HG03280 (cell line): Measurements from ENCODE around the gene PLA2G4A.
A peak's percentile ranks its signal among the peaks of the same experiment; 100 is the strongest.

Experiments used
- ATAC-seq: cut with Tn5 transposase; IDR thresholded peaks from one replicate; pipeline ENCODE4 v1.9.1; 2021; ENCODE audit warnings: mild to moderate bottlenecking, moderate library complexity; ENCODE audit not compliant: unreplicated experiment

PLA2G4A gene

DNA sequence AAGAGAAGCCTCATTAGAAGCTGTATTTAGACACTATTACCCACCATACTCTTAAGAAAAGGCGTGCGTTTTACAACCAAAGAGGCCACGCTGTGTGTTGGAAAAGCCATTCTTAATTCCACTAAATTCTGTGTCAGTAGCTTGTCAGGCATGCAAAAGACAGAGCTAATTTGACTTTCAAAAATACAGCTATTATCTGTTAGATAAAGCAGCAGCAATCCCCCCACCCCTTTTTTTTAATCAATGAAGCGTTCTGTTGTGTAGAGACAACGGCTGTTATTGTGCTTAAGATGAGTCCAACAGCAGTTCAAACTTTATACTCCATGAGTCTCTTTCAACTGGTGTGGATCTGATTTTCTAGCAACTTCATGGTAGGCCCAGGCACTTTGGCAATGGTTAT lies 43.5 kb downstream of the PLA2G4A start:
- ATAC-seq = no peak

DNA sequence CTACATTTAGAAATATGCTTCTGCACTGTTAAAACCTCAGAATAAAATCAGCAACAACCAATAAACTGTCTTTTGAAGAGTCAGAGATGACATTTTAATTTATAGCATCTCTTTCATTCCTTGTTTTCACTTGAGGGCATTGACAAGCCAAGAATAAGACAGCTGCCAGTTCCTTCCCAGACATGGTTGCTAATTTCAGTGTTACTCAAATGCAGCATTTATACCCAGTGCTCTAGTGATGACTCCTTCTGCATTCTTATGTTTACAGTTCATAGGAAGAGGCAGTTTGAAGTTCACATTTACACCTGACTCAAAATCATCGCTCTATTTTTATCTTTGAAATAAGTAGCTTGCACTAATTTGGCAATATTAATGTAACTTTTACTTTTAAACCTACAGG lies 44.9 kb downstream of the PLA2G4A start:
- ATAC-seq = no peak

DNA sequence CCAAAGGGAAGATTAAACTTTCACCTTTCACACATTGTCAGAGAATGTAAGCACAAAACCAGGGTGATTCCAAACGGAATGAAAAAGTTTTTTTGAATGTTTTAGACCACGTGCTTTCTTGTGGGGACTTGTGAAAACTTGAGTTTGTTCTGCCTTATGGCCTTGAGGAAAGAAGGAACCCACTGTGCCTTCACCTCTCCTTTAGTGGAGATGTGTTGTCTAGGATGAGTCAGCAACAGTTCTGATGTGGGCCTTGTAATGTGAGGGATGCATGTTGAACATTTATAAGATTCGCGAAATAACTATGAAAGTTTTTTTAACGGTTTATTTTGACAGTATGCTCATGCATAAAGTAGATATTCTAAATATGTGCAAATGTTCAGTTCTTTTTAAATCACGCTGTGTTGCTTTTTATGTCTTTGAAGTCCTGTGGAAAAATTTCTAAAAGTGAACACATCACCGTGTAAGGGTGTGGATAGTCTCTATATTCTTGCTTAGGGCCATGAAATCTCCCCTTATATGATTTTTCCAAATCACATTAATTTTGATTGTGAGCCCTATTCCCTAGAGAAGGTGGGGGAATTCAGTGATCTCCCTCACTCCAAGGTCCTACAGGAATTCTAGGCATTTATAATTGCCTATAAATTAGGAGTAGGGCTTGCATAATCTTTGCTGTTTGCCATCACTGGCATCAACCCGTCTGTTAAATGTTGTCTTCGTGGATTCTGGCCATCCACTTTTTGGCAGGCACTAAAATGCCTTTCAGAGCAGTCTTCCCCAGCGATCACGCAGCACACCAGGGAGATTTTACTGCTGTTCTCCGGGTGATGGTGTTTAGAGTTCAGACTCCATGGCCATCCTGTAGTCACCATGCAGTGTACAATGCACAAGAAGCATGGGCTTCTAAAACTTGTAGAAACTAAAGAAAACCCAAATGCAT lies 47.4 kb downstream of the PLA2G4A start:
- ATAC-seq = no peak

DNA sequence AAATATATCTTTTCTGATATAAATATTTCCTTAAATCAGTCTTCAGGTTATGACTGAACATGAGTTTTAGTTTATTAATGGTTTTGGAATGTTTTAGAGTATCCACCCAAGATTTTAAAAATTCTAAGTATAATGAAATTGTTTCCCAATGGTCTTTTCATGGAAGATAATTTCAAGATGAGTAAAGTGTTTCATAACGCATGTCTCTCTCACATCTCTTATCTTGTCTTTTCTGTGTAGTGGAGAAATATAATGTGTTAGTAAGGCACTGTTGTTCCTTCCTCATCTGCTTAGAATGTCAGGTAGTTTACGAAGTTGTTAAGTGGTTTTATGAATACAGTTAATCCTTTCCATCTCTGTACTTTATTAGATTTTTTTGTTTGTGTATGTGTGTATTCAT lies 49.6 kb downstream of the PLA2G4A start:
- ATAC-seq = no peak

DNA sequence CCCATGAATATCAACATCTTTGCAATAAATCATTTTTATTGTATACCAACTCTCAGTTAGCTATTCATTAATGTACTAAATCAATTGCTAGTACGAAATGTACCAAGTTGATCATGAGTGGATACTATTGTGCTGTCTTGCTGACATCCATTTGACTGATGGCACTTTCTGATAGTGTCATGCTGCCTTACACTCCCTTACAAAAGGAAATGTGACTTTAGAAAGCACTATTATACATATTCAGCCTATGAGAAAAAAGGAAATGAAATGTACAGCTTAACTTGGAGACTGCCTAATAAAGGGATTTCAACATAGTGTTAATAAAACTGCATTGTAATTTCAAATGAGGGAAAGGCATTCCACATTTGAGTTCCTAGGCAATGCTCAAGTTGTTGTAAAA lies 52.2 kb downstream of the PLA2G4A start:
- no peak for ATAC-seq

DNA sequence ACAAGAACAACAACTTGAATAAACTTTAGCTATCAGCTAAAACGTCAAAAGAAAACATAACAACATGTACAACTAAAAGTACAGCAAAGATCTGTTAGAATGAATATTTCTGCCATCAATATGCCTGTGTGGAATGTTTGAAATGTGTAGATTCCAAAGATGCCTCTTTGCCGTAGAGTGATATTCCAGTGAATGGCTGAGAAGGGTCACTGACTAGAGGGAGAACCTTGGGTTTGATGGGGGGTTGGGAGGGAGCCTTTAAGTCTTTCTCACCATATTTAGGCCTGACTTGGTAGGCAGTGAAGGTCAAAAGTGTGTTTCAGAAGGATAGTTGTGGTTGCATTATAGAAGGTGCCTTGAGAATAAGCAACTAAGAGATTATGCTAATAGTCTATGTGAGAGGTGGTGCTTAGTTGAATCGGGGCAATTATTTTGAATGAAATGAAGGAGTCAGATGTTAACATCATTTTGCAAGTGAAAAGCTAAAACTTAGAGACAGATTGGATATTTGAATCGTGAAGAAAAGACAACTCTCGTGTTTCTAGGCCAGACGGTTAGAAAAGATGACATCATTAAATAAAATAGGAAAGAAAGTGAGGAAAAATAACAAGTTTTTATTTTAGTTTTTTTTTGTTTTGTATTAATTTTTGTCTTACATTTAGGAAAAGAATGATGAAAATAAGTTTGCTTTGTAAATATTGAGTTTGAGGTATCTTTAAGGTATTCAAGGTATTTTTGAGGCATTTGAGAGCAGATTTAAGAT lies 53.8 kb downstream of the PLA2G4A start:
- no peak for ATAC-seq

DNA sequence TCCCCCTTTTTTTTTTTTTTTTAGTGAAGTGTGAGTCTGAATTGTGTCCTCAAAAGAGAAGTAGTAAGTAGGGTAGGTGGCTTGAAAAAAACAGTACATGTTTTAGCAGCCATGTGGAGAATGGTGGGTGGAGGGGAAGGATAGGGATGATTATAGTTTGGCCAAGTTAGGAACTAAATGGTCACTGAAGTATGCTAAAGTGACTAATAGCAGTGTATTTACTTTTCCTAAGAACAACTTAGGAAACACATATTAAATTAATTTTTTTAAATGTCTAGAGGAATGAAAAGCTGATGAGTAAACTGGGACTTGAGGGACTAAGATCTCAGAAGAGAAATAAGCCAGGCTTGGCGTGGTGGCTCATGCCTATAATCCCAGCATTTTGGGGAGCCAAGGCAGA lies 55.5 kb downstream of the PLA2G4A start:
- ATAC-seq = no peak

DNA sequence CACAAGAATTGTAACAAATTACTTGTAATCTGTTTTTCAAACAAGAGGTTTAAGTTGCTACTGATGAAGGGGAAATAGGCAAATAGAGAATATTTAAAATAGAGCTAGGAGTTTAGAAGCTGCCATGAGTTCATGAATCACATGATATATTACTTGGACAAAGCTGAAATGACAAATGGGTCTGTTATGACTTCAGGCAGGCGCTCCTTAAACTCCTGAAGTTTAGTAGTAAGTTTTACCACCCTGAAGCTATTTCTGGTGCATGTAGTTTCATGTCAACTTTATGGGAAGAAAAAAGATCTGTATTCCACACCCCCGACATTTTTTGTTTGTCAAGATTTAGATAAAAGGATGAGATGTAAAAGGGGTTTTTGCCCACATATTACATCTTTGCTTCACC lies 58.5 kb downstream of the PLA2G4A start:
- no peak for ATAC-seq

DNA sequence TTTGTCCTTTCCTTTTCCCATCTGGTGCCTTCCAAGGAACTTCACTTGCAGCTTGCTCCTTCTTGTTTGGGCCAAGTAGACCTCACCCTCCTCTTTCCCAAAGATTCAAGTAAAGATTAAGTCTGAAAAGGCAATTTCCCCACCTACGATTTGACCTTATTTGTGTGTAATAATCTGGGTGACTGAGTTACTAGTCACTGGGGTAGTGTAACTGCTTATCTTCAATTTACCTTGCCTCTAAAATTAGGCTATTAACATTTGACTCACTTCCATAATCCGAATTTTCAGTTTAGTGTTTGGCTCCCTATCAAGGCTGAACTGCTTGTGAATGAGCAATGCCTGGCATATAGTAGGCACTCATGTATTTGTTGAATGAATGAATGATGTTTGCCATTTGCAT lies 59.6 kb downstream of the PLA2G4A start:
- no peak for ATAC-seq

DNA sequence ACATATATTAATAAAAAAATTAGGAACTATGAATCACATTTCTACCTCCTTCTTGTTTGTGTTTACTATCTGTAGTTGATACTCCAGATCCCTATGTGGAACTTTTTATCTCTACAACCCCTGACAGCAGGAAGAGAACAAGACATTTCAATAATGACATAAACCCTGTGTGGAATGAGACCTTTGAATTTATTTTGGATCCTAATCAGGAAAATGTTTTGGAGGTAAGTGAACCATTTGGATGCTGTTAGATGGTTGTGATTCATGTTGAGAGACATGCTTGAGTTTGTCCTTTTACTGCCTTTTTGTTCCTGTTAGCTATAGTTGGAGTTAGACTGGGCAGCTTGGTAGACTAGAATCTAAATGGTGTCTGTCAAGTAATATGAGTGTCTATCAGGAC lies 64.2 kb downstream of the PLA2G4A start:
- ATAC-seq = no peak

DNA sequence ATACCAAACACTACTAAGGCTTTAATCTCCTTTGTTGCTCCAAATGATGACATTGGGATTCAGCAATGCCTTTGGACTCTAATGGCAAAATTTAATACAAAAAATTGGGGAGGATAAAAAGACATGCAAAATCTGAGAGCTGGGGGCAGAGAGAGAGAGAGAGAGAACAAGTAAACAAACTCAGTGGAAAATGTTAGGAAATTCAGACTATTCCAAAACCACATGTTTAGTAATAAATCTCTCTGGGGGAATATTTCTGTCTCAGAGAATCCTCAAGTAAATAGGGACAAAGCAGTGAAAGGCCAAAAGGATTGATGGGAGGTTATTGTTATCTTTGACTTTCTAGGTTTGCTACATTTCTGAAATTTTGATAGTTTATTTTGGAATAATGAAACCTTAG lies 65.7 kb downstream of the PLA2G4A start:
- ATAC-seq = no peak

DNA sequence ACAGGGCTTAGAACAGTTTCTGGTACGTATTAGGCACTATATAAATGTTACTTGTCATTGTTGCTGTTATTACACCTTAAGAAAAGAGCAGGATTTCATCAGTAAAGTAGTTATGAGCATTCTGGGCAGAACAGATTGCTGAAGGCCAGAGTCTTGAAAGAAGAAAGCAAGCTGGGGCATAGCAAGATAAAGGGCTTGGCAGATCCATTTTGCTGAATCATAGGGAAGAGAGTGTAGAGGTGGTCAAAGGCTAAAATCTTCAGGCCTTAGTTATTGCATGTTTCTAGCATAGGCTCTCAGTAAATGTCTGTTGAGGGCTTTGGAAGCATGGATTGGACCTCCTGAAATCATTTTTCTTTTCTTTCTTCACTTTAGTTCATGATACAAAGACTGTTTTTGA lies 67.5 kb downstream of the PLA2G4A start:
- no peak for ATAC-seq

DNA sequence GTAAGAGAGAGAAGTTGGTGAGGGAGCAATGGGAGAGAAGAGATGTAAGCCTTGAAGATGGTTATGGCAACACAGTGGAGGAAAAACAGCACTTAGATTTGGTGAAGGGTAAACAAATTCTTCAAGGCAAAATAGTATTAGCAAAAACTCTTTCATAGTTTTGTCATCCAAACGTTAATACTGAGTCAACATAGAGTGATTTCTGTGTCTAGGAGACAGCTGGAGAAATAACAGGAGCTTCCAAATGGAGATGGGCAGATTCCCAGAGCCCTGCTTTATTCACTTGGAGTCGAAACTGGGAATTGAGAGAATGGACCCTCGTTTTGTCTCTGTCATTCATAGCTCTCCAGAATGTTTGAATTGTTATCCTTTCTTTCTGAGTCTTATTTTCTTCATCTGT lies 68.3 kb downstream of the PLA2G4A start:
- no peak for ATAC-seq

DNA sequence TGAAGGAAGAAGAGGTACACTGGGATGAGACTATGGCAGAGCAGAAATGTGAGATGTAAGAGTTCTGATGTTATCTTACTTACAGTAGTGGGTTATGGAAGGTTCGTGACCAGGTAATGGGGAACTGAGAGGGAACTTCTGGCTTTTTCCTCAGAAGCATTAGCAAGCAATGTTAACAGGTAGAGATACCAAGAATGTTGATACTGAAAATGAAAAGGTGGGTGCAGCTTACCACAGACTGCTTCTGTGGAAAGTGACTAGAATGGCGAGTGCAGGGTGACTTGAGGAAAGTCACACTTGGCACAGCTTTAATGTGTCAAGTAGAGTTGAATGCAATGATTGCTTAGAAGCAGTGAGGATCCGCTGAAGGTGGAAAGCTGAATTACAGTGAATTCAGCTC lies 70.8 kb downstream of the PLA2G4A start:
- ATAC-seq = peak; percentile 87

DNA sequence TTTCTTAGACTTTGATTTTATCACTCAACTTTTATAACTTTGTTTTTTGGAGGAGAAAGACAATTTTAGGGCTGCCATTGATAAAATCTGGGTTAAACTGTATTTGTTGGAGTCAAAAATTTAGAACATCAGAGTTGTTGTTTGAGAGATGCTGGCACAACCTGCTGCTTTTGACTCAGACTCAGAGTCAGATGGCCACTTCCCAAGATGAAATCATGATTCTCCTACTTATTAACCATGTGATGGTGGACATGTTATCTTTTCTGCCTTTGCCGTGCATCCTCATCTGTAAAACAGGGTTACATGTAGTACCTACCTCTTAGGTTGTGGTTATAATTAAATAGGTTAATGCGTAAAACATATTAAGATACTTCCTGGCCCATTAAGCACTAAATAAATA lies 71.2 kb downstream of the PLA2G4A start:
- ATAC-seq = no peak

DNA sequence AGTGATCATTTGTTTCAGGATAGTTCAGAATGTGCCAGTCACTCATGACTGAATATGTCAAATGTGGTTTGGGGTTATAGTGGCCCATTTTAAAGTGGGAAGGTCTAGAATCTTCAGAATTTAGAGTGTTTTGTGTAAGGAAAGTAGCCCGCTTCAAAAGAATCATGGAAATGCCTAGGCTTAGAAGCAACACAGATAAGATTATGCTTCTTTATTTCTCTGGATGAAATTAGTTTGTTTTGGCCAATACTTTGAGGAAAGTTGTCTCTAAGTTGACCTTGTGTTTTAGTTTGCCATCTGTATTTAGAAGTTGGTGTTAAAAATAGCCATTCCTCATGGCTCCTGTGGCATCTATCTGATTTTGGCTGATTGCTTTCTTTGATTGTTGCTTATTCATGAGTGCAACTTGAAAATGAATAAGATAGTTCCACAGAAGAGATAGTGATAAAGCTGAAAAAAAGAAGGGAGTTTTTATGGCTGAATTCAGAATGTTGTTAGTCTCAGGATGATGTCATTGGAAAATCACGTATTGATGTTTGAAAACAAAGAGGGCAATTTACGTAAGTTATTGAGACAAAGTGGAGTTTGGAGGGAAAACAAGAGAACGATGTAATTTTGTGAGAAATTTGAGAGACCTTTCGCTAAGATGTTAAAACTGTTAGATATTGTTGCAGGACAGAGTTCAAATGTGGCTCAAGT lies 71.9 kb downstream of the PLA2G4A start:
- ATAC-seq = no peak

DNA sequence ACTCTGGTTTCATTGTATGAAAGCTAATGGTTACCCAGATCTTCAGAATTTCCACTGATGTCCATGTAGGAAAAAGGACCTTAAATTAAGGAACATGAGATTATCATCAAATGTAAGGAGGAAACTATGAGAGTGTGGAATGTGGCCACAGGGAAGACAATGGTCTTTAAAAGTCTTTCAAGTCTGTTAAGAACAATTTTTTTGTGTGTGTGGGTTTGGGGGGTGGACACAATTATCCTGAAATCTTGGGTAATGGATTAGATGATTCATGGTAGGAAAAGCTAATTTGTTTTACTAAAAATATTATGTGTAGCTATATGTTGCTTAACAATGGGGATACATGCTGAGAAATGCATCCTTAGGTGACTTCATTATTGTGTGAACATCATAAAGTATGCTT lies 72.9 kb downstream of the PLA2G4A start:
- no peak for ATAC-seq

DNA sequence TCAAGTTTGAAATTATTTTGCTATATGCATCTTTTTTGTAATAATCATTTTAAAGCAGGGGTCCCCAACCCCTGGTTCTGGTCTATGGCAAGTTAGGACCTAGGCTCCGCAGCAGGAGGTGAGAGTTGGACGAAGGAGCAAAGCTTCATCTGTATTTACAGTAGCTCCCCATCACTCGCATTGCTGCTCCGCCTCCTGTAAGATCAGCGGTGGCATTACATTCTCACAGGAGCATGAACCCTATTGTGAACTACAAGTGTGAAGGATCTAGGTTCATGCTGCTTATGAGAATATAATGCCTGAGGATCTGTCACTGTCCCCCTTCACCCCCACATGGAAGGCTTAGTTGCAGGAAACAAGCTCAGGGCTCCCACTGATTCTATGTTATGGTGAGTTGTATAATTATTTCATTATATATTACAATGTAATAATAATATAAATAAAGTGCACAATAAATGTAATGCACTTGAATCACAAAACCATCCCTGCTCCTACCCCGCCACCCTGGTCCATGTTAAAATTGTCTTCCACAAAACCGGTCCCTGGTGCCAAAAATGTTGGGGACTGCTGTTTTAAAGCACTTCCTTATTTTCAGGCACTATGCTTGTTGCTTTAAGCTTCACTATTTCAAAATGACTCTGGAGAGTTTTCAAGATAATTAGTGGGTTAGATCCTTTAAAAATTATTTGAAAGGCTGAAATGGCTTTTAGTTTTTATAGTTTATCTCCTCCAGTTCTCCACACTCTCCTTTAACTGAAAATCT lies 74.8 kb downstream of the PLA2G4A start:
- ATAC-seq = no peak

DNA sequence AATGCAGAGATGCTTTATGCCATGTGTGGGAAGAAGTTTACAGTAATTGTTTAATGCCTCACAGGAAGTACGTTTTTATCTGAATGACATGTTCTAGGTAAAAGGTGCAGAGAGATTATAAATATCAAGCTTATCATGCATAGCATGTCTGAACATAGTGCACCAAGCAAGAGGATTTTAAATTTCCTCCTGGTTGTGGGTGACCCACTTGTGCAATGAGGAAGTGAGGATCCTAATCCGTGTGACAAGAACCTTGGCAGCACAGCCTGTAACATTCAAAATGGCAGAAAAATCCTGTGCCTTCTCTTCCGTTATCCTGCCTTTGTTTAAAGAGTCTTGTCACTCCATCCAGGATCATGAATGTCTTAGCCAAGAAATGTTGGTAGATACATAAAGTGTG lies 75.6 kb downstream of the PLA2G4A start:
- no peak for ATAC-seq

DNA sequence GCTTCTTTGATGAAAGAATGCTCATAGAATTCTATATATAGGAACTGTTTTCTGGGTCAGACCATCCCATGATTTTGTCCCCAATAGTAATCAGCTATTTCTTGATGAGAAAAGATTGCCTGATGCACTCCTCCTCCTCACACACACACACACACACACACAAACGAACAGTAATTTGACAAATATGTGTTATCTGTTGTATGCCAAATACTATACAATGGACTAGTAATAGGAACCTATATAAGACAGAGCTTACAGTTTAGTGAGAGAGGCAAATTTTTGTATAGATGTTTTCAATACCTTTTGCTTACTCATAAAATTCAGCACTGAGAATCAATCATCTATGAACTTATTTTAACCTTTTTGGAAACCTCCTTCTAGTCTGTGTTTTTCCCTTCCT lies 76.8 kb downstream of the PLA2G4A start:
- no peak for ATAC-seq

DNA sequence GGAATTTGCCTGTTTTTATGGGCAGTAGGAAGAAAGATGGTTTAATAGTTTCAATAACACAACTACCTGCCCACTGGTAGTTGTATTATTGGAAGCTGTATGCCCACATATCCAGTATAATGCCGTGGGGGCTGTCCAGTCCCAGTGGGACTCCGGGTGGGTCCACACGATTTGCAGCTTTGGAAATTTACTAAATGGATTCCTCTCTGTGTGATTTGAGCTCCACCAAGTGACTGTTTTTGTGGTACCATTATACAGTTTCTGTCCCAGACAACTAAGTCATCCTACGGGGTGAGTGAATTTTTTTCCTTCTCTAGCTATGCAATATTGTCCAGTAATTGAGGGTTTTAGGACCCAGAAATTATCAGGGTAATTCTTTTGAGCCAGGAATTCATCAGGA lies 86.8 kb downstream of the PLA2G4A start:
- no peak for ATAC-seq
